Fibroblast of skin of left biceps (primary cell): Measurements from ENCODE around the gene SLC46A2.

Experiments used
- DNase-seq, 2 experiments: peaks; one replicate each; pipeline ENCODE4 v3.0.0-alpha.2; 2013; ENCODE audit warnings: low read depth in 2 of 2

The SLC46A2 gene

DNA sequence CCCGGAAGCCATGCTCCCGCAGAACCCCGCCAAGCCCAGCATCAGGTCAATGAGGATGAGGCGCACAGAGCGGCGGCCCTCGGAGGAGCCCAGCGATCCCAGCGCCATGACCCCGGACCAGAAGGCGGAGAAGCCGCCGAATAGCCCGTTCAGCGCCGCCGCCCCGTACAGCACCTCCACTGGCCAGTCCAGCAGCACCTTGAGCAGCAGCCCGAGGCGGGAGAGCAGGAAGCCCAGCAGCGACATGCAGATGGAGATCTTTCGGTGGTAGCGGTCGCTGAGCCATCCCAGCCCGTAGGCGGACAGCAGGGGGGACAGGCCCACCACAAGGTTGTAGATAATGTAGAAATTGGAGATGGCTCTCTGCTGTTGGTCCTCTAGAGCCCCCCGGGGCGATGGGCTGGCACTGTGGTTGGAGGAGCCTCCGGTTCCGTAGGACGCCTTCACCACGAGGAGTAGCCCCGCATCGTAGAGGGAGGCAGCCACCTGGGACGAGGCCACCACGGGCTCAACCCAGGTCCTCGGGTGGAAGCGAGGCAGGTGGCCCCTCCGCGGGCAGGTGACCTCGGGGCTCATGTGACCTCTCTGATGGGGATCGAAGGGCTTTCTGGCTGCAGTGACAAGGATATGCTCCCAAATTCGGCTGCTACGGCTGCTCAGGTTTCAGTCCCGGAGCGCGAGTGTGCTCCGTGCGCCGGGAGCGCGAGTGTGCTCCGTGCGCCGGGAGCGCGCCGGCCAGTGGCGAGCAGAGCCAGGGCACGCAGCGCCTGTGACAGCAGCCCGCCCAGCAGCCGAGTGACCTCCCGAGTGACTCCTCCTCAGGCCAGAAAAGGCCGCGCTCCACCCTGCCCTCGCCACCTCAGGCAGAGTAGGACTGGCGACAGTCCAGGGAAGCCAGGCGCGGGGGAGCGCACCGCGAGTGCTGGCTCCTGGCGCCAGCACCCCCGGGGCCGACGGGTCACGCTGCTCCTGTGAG is at the start of gene SLC46A2:
Gene SLC46A2, minus strand, starts transcription at position 771 of the 976 bp plus-strand sequence. Its CDS starts 195 bp downstream, at position 576.
- no peak for DNase-seq

GRCh38 chr9:112939418-112939817 is 48.7 kb upstream of the SLC46A2 start:
- no peak for DNase-seq

GRCh38 chr9:112933696-112934095 is 43.0 kb upstream of the SLC46A2 start:
- no peak for DNase-seq

- no peak for DNase-seq
These were observed 34.5 kb upstream of the SLC46A2 start for GRCh38 chr9:112925058-112925641.

- DNase-seq, result no peak
These were observed 30.9 kb upstream of the SLC46A2 start for GRCh38 chr9:112921549-112921948.

DNA sequence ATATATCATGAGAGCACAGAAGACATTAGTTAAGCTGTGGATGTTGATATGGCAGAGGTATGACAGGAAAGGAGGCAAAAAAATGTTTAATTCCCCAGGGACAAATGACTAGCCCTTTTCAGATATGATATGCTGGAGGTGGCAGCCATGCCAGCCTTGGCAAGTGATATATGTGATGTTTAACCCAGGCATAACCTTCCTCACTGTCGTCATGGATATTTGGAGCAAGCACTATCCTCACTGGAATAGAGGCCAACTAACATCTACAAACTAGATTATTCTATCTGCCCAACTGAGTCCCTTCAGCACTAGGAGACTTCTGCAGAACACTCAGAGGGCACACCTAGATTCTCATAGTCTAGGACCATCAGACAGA is 27.3 kb upstream of the SLC46A2 start:
- DNase-seq, result no peak

DNA sequence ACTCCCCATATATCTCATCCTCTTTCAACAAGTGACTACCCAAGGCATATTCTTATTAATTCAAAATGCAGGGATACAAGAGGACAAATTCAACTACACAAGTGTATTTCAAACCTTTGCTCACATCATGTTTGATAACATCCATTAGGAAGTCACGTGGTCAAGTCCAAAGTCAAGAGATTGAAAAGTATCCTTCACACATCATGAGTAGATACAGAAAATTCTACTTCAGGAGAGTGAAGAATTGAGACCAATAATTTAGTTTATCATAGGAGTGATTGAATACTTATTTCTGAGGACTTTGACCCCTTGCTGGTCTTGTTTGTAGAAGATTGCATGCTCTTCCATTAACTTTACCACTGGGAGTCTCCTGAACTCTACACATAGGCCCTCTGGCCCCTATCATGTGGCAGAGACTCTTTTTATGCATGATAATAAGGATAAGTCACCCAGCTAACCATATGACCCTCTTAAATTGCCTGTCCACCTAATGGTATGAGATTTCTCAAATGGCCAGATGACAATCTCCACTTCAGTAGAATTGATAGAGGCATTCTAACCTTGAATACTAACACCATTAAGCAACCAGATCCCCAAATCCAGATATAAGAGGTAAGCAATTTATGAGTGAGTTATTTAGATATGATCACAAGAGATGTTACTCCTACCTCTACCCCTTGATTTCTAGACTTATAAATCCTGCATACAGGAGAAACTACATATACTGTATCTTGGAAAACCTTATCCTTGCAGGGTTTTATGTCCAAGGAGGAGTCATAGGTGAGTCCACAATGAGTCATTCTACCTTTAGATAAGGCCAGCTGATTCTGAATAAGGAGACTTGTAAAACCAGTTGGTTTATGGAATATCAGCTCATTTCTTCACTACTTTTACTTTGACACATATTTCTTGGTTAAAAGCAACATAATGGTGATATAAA is 26.6 kb upstream of the SLC46A2 start:
- DNase-seq, result no peak

DNA sequence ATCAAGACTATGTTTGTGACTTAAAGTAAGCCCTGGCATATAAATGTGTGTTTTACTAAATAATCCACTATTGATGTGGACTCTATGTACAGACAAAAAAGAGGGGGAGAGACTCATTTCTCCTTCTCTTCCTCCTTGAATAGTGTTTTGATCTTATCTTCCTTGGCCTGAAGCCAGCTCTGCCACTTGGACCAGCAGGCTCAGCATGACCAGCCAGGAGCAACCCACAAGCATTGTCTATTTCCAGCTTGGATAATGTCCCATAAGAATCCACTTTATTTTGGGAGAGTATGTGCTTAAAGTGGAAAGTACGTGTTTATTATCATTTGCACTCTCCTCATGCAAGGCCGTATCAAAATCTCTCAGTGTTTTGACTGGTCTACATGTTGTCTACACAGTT is 23.8 kb upstream of the SLC46A2 start:
- no peak for DNase-seq

- DNase-seq, result no peak
These were observed 22.6 kb upstream of the SLC46A2 start for GRCh38 chr9:112913326-112913725.

DNA sequence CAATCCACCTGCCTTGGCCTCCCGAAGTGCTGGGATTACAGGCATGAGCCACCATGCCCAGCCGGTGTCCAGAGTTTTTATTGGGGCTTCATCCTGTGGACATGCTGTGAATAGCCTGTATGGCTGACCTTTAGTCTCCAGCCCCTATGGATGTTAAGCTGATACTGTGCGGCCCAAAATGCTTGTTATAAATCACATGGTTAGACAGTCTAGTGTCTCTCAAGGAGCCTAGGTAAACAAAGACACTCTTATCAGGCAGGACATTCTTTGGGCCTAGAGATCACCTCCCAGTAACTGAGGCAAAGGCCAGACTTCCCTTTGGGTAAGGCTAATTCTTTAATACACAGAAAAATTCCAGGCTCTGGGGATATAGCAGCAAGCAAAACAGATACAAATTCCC is 22.0 kb upstream of the SLC46A2 start:
- DNase-seq, result no peak

GRCh38 chr9:112911736-112912135 is 21.1 kb upstream of the SLC46A2 start:
- no peak for DNase-seq

DNA sequence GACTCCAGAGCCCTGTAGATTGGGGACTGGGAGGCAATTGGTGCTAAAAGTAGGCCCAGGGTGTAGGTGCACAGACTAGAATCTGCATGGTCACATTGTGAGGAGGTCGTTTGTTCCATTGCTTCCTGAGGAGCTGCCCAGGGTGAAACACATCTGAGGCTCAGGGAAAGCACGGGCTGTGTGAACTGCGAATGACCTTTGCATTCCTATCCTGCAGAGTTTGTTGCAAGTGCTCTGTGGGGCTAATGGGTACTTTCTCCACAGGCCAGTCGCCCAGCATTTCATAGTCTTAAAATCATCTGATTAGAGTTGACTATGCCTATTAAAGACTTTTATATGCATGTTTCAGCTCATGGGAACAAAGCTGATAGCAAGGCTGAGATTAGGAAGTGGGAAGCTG is 14.4 kb upstream of the SLC46A2 start:
- no peak for DNase-seq

DNA sequence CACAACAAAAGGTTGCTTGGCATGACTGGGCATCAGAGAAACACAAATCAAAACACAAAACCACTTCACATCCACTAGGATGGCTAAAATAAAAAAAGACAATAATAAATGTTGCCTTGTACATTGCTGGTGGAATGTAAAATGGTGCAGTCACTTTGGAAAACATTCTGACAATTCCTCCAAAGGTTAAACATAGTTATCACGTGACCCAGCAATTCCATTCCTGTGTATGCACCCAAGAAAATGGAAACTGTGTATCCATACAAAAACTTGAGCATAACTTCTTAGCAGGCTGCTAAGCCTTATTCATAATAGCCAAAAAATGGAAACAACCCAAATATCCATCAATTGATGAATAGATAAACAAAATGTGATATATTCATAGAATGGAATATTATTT is 10.2 kb upstream of the SLC46A2 start:
- no peak for DNase-seq

- DNase-seq, result no peak
These were observed 9.8 kb upstream of the SLC46A2 start for GRCh38 chr9:112900488-112900887.

DNA sequence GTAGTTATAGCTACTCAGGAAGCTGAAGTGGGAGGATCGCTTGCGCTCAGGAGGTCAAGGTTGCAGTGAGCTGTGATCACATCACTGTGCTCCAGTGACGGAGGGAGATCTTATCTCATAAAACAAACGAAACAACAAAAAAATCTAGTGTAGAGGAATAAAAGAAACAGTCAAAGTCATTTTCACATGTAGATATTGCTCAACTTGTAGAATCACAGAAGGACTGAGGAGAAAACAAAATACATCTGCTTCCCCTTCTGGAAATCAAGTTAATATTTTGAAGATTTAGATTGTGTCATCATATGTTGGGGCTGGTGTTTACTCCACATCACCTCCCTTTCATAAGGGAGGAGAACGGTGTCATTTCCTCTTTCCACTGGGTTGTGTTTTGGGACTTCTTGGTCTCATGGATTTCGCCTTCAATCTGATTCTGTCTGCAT is 8.2 kb upstream of the SLC46A2 start:
- DNase-seq, result no peak

DNA sequence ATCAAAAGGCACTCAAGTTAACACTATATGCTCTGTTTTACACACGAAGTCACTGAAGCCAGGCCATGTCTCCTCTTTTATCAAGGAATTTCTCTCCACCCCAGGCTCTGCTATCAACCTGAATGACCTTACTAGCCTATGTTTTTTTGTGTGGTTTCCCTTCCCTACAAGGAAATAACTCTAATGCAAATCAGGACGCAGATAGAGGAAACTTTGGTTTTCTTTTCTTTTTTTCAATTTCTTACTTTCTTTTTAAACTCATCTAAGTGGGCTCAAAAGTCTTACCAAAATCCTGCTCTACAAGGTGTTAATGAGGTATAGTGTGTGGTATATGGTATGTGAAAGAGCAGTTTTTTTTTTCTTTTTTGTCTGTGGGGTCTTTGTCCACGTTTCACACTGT is 5.5 kb upstream of the SLC46A2 start:
- no peak for DNase-seq

- no peak for DNase-seq
These were observed 4.0 kb upstream of the SLC46A2 start for GRCh38 chr9:112894699-112895098.

DNA sequence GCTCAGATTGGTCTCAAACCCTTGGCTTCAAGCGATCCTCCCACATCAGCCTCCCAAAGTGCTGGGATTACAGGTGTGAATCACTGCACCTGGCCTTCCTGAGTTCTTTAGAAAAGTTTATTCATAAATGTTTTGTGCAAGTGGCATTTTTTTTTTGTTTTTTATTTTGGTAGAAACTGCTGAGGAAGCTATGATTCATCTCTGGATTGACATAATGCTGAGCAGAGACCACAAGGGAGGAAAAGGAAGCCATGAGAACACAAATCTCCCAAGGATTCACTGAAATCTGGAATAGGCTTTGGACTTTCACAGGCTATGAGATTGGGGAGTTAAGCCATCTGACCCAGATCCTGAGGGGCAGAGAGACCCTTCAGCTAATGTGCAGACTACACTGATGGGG is 3.4 kb upstream of the SLC46A2 start:
- no peak for DNase-seq

DNA sequence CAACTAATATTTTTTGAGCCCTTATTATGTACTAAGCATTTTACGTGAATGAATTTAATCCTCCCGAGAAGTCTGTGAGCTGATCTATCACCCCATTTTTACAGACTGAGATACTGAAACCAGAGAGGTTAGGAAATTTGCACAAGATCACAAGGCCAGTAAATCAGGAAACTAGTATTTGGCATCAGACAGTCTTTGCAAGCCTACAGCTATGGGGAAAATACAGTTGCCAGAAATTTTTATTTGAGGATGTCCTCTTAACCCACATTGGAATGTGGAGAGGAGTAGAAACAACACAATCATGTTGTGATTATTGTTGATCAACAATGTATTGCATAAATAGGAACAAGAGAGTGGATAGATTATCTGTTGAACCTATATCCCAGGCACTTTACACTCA is 2.3 kb upstream of the SLC46A2 start:
- DNase-seq, result no peak

DNA sequence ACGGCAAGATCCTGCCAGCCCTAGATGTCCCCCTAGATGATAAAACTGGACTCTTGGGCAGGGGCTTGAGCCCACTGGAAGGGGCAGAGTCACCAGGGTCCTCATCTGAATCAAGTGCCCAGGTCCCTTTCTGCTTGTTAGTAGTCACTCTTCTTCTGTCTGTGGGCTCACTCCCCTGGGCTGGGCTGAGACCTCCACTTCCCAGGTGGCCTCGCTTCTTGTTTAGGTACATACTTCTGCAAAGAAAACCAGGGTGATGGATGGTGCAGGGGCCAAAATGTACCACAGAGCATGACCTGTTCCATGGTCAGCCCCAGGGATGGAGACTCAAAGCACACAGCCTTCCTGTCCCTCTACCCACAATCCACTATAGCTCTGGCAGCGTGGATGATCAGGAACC is 845 bp upstream of the SLC46A2 start:
- no peak for DNase-seq

GRCh38 chr9:112887381-112887780 is 3.3 kb downstream of the SLC46A2 start:
- DNase-seq, result no peak

DNA sequence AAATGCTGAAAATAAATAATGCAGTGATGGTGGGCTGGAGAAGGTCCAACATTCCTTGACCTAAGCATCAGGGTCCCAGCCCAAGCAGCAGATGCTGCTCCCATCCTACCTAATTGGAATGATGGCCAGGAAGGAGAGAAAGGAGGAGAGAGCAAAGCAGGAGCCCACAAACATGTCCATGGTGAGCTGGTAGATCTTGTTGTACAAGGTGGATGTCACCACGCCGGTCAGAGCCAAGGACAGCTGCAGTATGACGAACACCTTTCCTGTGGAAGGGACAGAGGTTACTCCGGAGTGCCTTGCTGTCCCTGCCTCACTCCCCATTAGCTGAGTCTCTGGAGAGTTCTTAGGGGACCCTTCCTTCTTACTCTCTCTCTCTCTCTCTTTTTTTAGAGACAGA is 4.3 kb downstream of the SLC46A2 start:
- DNase-seq, result no peak
